Measurements from ENCODE around the gene FADS3. TPM values are rescaled to one million over a fixed set of nuclear protein-coding genes. Genes with fewer than 3 reads are reported as not detected.

The FADS3 gene
- total RNA-seq (2022; extraction: Qiagen RNA extraction), result 38.0 to 62.4 TPM (median 59.1 TPM) in 5 replicates

GRCh38 chr11:61891331-61892084 lies at the start of gene FADS3:
TSS of gene FADS3 (minus strand) at chr11:61891545. CDS start at chr11:61891381, 164 bp downstream.

DNA sequence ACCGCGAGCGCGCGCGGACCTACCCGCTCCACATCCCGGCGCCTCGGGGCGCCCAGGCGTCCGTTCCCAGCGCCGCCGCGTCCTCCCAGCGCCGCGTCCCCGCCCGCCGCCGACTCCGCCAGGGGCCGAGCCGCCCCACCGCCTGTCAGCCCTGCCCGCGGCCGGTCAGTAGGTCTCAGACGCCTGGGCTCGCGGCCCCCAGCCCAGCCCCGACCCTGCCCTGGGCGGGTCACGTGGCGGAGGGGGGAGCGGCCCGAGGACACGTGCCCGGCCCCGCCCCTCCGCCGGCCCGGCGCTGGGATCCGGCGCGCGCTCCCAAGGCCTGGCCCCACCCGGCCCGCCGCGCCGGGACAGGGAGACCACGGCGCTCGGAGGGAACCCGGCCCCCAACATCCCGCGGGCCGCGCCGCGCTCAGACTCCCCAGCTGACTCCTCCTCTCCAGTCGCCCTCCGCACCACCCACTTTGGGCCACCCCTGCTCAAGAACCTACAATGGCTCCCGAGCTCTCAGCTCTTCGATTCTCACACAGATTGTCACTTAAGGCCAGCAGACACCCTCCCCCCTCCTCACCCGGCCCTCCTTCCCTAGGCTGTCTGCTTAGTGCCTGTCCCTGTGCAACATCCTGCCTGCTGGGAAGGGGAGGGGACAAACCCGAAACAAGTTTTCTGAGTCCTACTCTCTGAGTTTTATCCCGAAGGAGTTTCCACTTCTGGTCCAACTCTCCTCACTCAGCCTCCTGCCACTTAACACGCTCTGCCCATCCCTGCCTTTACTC lies 26.2 kb upstream of the FADS3 start, which contains the start of gene RAB3IL1:
Gene RAB3IL1 (minus strand): TSS at position 233 of the 776 bp plus-strand sequence. CDS start 199 bp downstream, at position 34.

DNA sequence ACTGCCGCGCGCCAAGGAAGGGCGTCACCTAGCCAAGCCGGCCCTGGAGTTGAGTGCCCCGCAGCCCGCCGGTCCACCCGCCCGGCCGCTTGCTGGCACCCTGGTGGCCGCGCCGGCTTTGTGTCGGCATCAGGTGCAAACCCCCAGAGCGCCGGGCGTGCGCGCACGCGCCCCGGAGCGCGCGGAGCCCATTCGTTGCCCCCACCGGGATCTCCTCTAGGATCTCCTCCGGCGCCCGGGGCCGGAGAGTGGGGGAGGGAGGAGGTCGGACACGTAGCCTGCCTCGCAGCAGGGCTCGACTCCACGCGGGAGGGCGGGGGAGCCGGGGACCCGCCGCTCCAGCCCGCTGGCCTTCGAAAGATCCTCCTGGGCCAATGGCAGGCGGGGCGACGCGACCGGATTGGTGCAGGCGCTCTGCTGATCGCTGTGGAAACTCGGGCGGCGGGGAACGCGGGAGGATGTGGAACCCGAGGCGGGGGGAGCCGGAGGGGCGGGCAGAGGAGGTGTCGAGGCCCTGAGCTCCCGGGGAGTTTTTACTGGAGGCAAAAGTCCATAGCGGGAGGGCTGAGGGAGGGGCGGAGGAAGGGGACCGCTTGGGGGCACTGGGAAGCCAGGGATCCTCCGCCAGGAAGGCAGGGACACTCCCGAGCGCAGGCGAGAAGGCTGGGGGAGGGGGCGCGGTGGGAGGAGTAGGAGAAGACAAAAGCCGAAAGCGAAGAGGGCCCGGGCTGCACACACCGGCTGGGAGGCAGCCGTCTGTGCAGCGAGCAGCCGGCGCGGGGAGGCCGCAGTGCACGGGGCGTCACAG lies 63.6 kb downstream of the FADS3 start, which contains the start of gene FADS2:
Gene FADS2 (plus strand): TSS at position 730 of the 808 bp plus-strand sequence. CDS start 91 bp downstream, outside the sequence.

Other genes starting within 250 kb of the FADS3 start
- 4.1 to 6.3 TPM (median 6.2 TPM) in 5 replicates for gene DAGLA, start 211.2 kb downstream of the FADS3 start, total RNA-seq (2022; extraction: Qiagen RNA extraction)
- gene MYRF, start 138.9 kb downstream of the FADS3 start, total RNA-seq (2022; extraction: Qiagen RNA extraction), result 16.1 to 23.1 TPM (median 21.8 TPM) in 5 replicates
- gene TMEM258, start 98.9 kb downstream of the FADS3 start, total RNA-seq (2022; extraction: Qiagen RNA extraction), result 213 to 247 TPM (median 224 TPM) in 5 replicates
- gene FEN1, start 98.6 kb downstream of the FADS3 start, total RNA-seq (2022; extraction: Qiagen RNA extraction), result 96.4 to 111 TPM (median 103 TPM) in 5 replicates
- gene FADS1, start 74.5 kb downstream of the FADS3 start, total RNA-seq (2022; extraction: Qiagen RNA extraction), result 111 to 153 TPM (median 134 TPM) in 5 replicates
- 249 to 330 TPM (median 280 TPM) in 5 replicates for gene FADS2, start 63.2 kb downstream of the FADS3 start, total RNA-seq (2022; extraction: Qiagen RNA extraction)
- 11.9 to 14.9 TPM (median 14.1 TPM) in 5 replicates for gene RAB3IL1, start 26.0 kb upstream of the FADS3 start, total RNA-seq (2022; extraction: Qiagen RNA extraction)
- gene BEST1, start 58.8 kb upstream of the FADS3 start, total RNA-seq (2022; extraction: Qiagen RNA extraction), result 1.5 to 2.5 TPM (median 2.0 TPM) in 5 replicates
- gene FTH1, start 76.1 kb upstream of the FADS3 start, total RNA-seq (2022; extraction: Qiagen RNA extraction), result 11,319 to 19,435 TPM (median 16,549 TPM) in 5 replicates
- gene INCENP, start 232.5 kb upstream of the FADS3 start, total RNA-seq (2022; extraction: Qiagen RNA extraction), result 47.3 to 59.1 TPM (median 54.2 TPM) in 5 replicates

Data from A549 treated with CORT108297 at 1 μM for 4 hours (cell line).